Activated B cell treated with CpG ODN at 0.5 μM for 24 hours (primary cell): ENCODE results near the gene C1orf105. TPM values are rescaled to one million over a fixed set of nuclear protein-coding genes. Genes with fewer than 3 reads are reported as not detected.

Experiments
- ATAC-seq: fragments of 200-7000 bp; cut with Tn5 transposase; one replicate; pipeline ENCODE4 v1.10.0; 2021; ENCODE audit warnings: low read depth, mild to moderate bottlenecking, moderate library complexity
- CTCF ChIA-PET: fragments of 350-600 bp; sonication (Branson Sonifier 250); formaldehyde crosslinking; loops from one replicate; lab custom pipeline; 2021; ENCODE audit warnings: antibody characterized with exemption; lab: Charles Lee
- POLR2A ChIA-PET: fragments of 350-600 bp; sonication (Branson Sonifier 250); formaldehyde crosslinking; loops from one replicate; lab custom pipeline; 2021; ENCODE audit warnings: antibody characterized with exemption; lab: Charles Lee
- DNase-seq: peaks from one replicate; pipeline ENCODE4 v3.0.0; 2022
- H3K27ac Mint-ChIP-seq: one replicate; pipeline ENCODE4 v1.8.0; 2020; ENCODE audit warnings: mixed read lengths
- H3K27me3 Mint-ChIP-seq: one replicate; pipeline ENCODE4 v1.8.0; 2021; ENCODE audit warnings: mixed read lengths
- H3K36me3 Mint-ChIP-seq: one replicate; pipeline ENCODE4 v1.8.0; 2021; ENCODE audit warnings: low read depth, mixed read lengths
- H3K4me1 Mint-ChIP-seq: one replicate; pipeline ENCODE4 v1.8.0; 2021; ENCODE audit warnings: mixed read lengths
- H3K4me3 Mint-ChIP-seq: one replicate; pipeline ENCODE4 v1.8.0; 2020; ENCODE audit warnings: mild to moderate bottlenecking, mixed read lengths
- H3K9me3 Mint-ChIP-seq: one replicate; pipeline ENCODE4 v1.8.0; 2020; ENCODE audit warnings: mixed read lengths
- CTCF ChIP-seq: fragments of 200-600 bp; IDR thresholded peaks from one replicate; pipeline ENCODE4 v1.8.0; 2022; ENCODE audit warnings: antibody characterized with exemption, mild to moderate bottlenecking
- intact Hi-C: fragments of 100-400 bp; cut with micrococcal nuclease; formaldehyde crosslinking; loops from one replicate; pipeline ENCODE4 v1.15.1; 2024
- total RNA-seq: library from RNA; stranded (reverse); gene quantifications from 2 replicates; pipeline ENCODE4 v1.2.3, GENCODE V29; 2022

C1orf105 gene
- total RNA-seq, 1 donor from 2014 or later, result not detected

GRCh38 chr1:172451002-172451443 is 30.5 kb downstream of the C1orf105 start:
- H3K4me1 Mint-ChIP-seq, result no peaks in the 10 kb centered on the region
- ATAC-seq (no peak), DNase-seq (no peak)
- POLR2A ChIA-PET, result interaction anchor here (0.6 kb wide), 1 partner anchor 268 kb away, joined by 7 read pairs; no protein-coding TSS in a partner anchor
- H3K9me3 Mint-ChIP-seq, result no peaks in the 10 kb centered on the region
- H3K36me3 Mint-ChIP-seq, result no peaks in the 10 kb centered on the region
- no peaks in the 10 kb centered on the region for H3K27me3 Mint-ChIP-seq
- TF ChIP-seq CTCF, result no peak
- H3K4me3 Mint-ChIP-seq, result no peak overlapping the region
- CTCF ChIA-PET, result interaction anchor here (0.9 to 3.6 kb wide), 6 partner anchors 9 to 269 kb away, joined by 3 to 21 read pairs (median 4); no protein-coding TSS in a partner anchor
- no peak overlapping the region for H3K27ac Mint-ChIP-seq
- intact Hi-C loops, result no loop called here

GRCh38 chr1:172452536-172453152 is 32.2 kb downstream of the C1orf105 start:
- Mint-ChIP-seq H3K4me1 (no peaks in the 10 kb centered on the region), H3K36me3 (no peaks in the 10 kb centered on the region), H3K27me3 (no peaks in the 10 kb centered on the region), H3K9me3 (no peaks in the 10 kb centered on the region), H3K4me3 (no peak overlapping the region), H3K27ac (no peak overlapping the region)
- intact Hi-C loops, result no loop called here
- POLR2A ChIA-PET, result no interaction called here
- no peak for ATAC-seq
- DNase-seq, result no peak
- CTCF ChIA-PET, result interaction anchor here (0.8 to 2.5 kb wide), 4 partner anchors 8 to 23 kb away, joined by 3 to 5 read pairs (median 3); partner anchors contain the start of gene PIGC
- no peak for TF ChIP-seq CTCF

GRCh38 chr1:172453153-172453545 is 32.7 kb downstream of the C1orf105 start:
- CTCF ChIA-PET, result interaction anchor here (0.8 to 2.5 kb wide), 4 partner anchors 9 to 24 kb away, joined by 3 to 5 read pairs (median 3); partner anchors contain the start of gene PIGC
- POLR2A ChIA-PET, result no interaction called here
- no peak overlapping the region for H3K27ac Mint-ChIP-seq
- H3K9me3 Mint-ChIP-seq, result no peaks in the 10 kb centered on the region
- H3K36me3 Mint-ChIP-seq, result no peaks in the 10 kb centered on the region
- H3K27me3 Mint-ChIP-seq, result no peaks in the 10 kb centered on the region
- H3K4me1 Mint-ChIP-seq, result no peaks in the 10 kb centered on the region
- TF ChIP-seq CTCF, result no peak
- no peak overlapping the region for H3K4me3 Mint-ChIP-seq
- no peak for DNase-seq
- no peak for ATAC-seq
- intact Hi-C loops, result no loop called here

DNA sequence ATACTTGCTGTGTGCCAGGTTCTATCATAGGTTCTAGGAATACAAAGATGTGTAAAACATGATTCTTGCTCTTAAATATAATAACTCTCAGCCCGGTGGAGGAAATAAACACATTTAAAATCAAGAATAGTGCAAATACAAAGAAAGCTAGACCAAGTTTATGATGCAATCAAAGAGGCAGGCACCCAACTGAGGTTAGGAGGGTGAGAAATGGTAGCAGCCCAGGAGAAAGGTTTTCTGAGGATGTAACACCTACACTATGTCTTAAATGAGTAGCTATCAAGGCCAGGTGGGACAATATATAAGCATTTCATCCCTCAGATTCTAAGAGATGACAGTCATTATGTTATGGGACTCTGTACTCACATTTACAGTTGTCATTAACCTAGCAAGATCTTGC is 33.1 kb downstream of the C1orf105 start:
- no peak for DNase-seq
- ChIA-PET POLR2A (interaction anchor here (0.6 kb wide), 1 partner anchor 1465 kb away, joined by 3 read pairs; no protein-coding TSS in a partner anchor), CTCF (interaction anchor here (1.3 to 2.5 kb wide), 2 partner anchors 12 to 24 kb away, joined by 3 to 5 read pairs; no protein-coding TSS in a partner anchor)
- Mint-ChIP-seq H3K4me1 (no peaks in the 10 kb centered on the region), H3K27ac (no peak overlapping the region), H3K36me3 (no peaks in the 10 kb centered on the region), H3K9me3 (no peaks in the 10 kb centered on the region), H3K27me3 (no peaks in the 10 kb centered on the region), H3K4me3 (no peak overlapping the region)
- intact Hi-C loops, result no loop called here
- ATAC-seq, result no peak
- no peak for TF ChIP-seq CTCF

DNA sequence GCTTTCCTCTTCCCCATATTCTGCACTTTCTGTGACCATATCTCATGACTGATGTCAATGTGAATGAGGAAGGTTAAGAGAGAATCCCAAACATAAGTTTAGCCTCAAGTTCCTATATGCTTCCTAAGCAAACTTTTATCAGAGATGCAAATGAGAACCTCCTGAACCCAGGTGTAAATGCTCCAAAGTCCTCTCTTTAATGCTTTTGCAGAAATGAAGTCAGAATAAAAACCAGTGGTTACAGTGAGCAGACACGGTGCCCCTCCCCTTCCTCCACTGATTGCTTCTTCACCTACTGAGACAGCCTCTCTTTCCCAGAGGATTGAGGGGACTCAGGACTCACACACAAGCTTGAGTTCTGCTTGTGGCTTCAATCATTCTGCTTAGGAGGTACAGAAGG is 35.0 kb downstream of the C1orf105 start:
- intact Hi-C loops, result no loop called here
- H3K27me3 Mint-ChIP-seq, result peaks cover 4% of the 10 kb centered on the region
- no peaks in the 10 kb centered on the region for H3K9me3 Mint-ChIP-seq
- H3K4me3 Mint-ChIP-seq, result no peak overlapping the region
- H3K27ac Mint-ChIP-seq, result no peak overlapping the region
- ATAC-seq (no peak), DNase-seq (no peak)
- no peaks in the 10 kb centered on the region for H3K4me1 Mint-ChIP-seq
- no peaks in the 10 kb centered on the region for H3K36me3 Mint-ChIP-seq
- TF ChIP-seq CTCF, result no peak
- ChIA-PET CTCF (no interaction called here), POLR2A (no interaction called here)
